Ovary (tissue), 3 donors: ENCODE data around the gene PDCD7.

Experiments used
- CTCF ChIP-seq, 3 donors: fragments of 450-650 bp in 2 of 3; fragments of 200-600 bp in 1 of 3; IDR thresholded peaks; one replicate each; pipeline versions ENCODE4 v1.5.1 to v1.8.0; 2016 to 2022; ENCODE audit warnings: antibody characterized with exemption in 3 of 3, mild to moderate bottlenecking in 1 of 3
- EP300 ChIP-seq: sonication (generic); formaldehyde crosslinking; IDR thresholded peaks from one replicate; pipeline ENCODE4 v1.6.1; 2017; ENCODE audit warnings: antibody characterized with exemption
- POLR2A ChIP-seq: fragments of 450-650 bp; IDR thresholded peaks from one replicate; pipeline ENCODE4 v1.6.1; 2017; ENCODE audit warnings: antibody characterized with exemption, mild to moderate bottlenecking, moderate library complexity
- donor health status: DM: no; HTN: no; CAD: no.

GRCh38 chr15:65115086-65115485 is 18.5 kb downstream of the PDCD7 start, which contains the start of gene UBAP1L:
- TF ChIP-seq CTCF (IDR thresholded peaks at IDR 0.05) (no peak), EP300 (no peak), POLR2A (no peak)
